SK-N-SH treated with all-trans-retinoic acid at 6 μM for 48 hours (cell line): Measurements from ENCODE around the gene PAPPA.

Experiments used
- ARNTL ChIP-seq: fragments of 450-650 bp; formaldehyde crosslinking; IDR thresholded peaks from 2 replicates; pipeline ENCODE4 v1.5.0; 2020; ENCODE audit warnings: low read depth, mild to moderate bottlenecking, moderate library complexity, borderline replicate concordance
- CREB5 ChIP-seq: fragments of 250-450 bp; sonication (Bioruptor Pico); IDR thresholded peaks from 2 replicates; pipeline ENCODE4 v1.5.1; 2020; ENCODE audit warnings: low read depth, mild to moderate bottlenecking, moderate library complexity
- CSRNP3 ChIP-seq: fragments of 250-450 bp; sonication (Bioruptor Pico); IDR thresholded peaks from 2 replicates; pipeline ENCODE4 v1.5.1; 2021; ENCODE audit warnings: mild to moderate bottlenecking, moderate library complexity
- GLIS3 ChIP-seq: fragments of 250-450 bp; sonication (Bioruptor Pico); IDR thresholded peaks from 2 replicates; pipeline ENCODE4 v1.5.0; 2020; ENCODE audit warnings: mild to moderate bottlenecking, moderate library complexity
- ISL1 ChIP-seq: fragments of 250-450 bp; sonication (Bioruptor Pico); IDR thresholded peaks from 2 replicates; pipeline ENCODE4 v2.1.2; 2022; ENCODE audit warnings: mild to moderate bottlenecking, moderate library complexity
- PATZ1 ChIP-seq: fragments of 250-450 bp; sonication (Bioruptor Pico); IDR thresholded peaks from 2 replicates; pipeline ENCODE4 v1.8.0; 2020; ENCODE audit warnings: mild to moderate bottlenecking, moderate library complexity, borderline replicate concordance
- PPARA ChIP-seq: fragments of 250-450 bp; sonication (Bioruptor Pico); IDR thresholded peaks from 2 replicates; pipeline ENCODE4 v1.5.0; 2020; ENCODE audit warnings: mild to moderate bottlenecking, borderline replicate concordance
- RARB ChIP-seq: fragments of 250-450 bp; sonication (Bioruptor Pico); IDR thresholded peaks from 2 replicates; pipeline ENCODE4 v1.8.0; 2021; ENCODE audit warnings: mild to moderate bottlenecking, moderate library complexity
- TCF4 ChIP-seq: fragments of 250-450 bp; sonication (Bioruptor Pico); IDR thresholded peaks from 2 replicates; pipeline ENCODE4 v1.8.0; 2021; ENCODE audit warnings: mild to moderate bottlenecking, moderate library complexity, borderline replicate concordance
- ZFP3 ChIP-seq: fragments of 250-450 bp; sonication (Bioruptor Pico); IDR thresholded peaks from 2 replicates; pipeline ENCODE4 v1.5.0; 2020; ENCODE audit warnings: mild to moderate bottlenecking, moderate library complexity
- ZNF8 ChIP-seq: fragments of 450-650 bp; formaldehyde crosslinking; IDR thresholded peaks from 2 replicates; pipeline ENCODE4 v1.5.0; 2020; ENCODE audit warnings: mild to moderate bottlenecking, moderate library complexity

- TF ChIP-seq PATZ1 (CRISPR knock-in tag) = no peak
- TF ChIP-seq PPARA (CRISPR knock-in tag) = no peak
- no peak for TF ChIP-seq CREB5 (CRISPR knock-in tag)
- no peak for TF ChIP-seq CSRNP3 (CRISPR knock-in tag)
- TF ChIP-seq ZNF8 (CRISPR knock-in tag) = no peak
- no peak for TF ChIP-seq TCF4 (CRISPR knock-in tag)
- no peak for TF ChIP-seq ARNTL
- no peak for TF ChIP-seq ISL1
- no peak for TF ChIP-seq RARB (CRISPR knock-in tag)
- TF ChIP-seq GLIS3 (CRISPR knock-in tag) = no peak
- TF ChIP-seq ZFP3 (CRISPR knock-in tag) = no peak
These were observed 223.7 kb downstream of the PAPPA start for GRCh38 chr9:116377179-116377798.
